Tongue (tissue), 2 donors: ENCODE results near the gene SMAD2. TPM values are rescaled to one million over a fixed set of nuclear protein-coding genes. Genes with fewer than 3 reads are reported as not detected.
"Not testable (repeated sequence)": the region's sequence is repeated elsewhere in the genome, so short reads cannot be mapped to it uniquely, and the experiment has no call there.

Experiments
- DNase-seq: peaks from one replicate; pipeline ENCODE4 v3.0.0-alpha.2; 2015
- total RNA-seq: library from RNA; depleted of rRNA; stranded (reverse); fragments of >200 nt; gene quantifications from one replicate; pipeline ENCODE4 v1.2.3, GENCODE V29; 2014

The SMAD2 gene
- total RNA-seq, 1 donor from 2014 or later = 102 TPM

GRCh38 chr18:47842836-47843235 is 87.6 kb downstream of the SMAD2 start:
- no peak for DNase-seq

DNA sequence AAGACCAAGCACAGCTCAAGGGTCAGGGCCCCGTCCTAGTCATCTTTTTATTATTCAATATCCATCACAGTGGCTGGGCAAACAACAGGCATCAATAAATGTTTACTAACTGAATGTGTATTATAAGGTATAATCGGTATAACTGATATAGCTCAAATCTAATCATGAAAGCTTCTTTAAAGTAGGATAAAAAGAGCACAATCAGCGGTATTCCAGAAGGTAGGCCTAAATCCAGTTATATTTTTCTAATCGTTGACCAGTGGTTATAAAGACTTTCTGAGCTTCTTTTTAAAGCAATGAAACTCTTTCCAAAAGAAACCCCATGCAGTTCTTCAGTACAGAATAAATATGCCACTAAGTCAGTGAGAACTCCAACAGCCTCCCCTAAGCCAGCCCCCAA is 92.1 kb downstream of the SMAD2 start:
- DNase-seq = no peak

- DNase-seq = no peak
These were observed 98.1 kb downstream of the SMAD2 start for GRCh38 chr18:47832348-47832747.

DNA sequence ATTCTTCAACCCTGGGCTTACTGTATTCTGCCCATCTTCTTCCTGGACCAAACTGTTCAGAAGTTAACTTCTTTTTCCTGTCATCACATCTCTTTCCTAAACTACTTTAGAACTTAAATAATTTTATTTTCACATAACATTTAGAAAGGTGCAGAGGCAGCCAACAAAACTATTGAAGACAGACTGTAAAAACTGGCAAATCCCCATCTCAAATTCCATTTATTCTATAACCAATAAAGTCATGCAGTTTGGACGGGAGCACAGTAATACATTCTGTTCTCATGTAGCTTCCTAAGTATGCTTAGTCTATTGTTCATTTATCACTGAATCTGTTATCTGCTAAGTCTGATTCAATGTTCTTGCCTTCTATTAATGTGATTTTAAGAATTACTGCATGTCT is 99.1 kb downstream of the SMAD2 start:
- DNase-seq = no peak

- DNase-seq = no peak
These were observed 99.7 kb downstream of the SMAD2 start for GRCh38 chr18:47830772-47831171.

- no peak for DNase-seq
These were observed 100.6 kb downstream of the SMAD2 start for GRCh38 chr18:47829831-47830230.

GRCh38 chr18:47828031-47828430 is 102.4 kb downstream of the SMAD2 start:
- DNase-seq = not testable (repeated sequence)

GRCh38 chr18:47826157-47827074 is 104.0 kb downstream of the SMAD2 start:
- no peak for DNase-seq

- DNase-seq = peak; percentile 8
These were observed 109.1 kb downstream of the SMAD2 start for GRCh38 chr18:47821314-47821713.

- DNase-seq = no peak
These were observed 112.7 kb downstream of the SMAD2 start for GRCh38 chr18:47817795-47818077.

DNA sequence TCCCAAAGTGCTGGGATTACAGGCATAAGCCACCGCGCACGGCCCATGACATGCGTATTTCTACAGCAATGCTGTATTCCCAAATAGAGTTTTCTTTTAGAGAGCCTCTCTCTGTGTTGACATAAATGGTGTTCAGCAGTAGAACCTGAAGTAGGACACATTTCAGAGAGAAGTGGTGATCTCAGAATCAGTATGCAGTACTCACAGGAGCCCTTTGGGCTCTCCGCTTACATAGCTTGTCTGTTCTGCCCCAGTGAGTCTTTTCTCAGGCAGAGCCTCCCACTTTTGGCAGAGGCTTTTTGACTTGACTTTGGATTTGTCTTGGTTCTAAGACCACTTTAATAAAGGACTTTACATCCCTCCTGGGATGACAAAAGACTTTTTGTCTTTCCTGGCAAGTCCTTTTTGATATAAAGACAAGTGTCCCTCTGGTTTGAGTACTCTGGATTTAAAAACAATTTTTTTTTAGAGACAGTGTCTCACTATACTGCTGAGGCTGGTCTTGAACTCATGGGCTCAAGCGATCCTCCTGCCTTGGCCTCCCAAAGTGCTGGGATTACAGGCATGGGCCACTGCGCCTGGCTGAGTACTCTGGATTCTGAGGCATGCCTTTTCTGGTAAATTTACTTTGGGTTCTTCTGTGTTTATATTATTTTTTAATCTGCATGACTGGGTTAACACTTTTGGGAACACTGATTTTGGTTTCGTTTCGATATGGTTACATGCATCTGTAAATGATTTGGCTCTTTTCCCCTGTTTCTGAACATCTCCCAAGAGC is 113.3 kb downstream of the SMAD2 start:
- DNase-seq = peak; percentile 46

GRCh38 chr18:47815486-47816270 is 114.8 kb downstream of the SMAD2 start:
- DNase-seq = no peak

- peak; percentile 24 for DNase-seq
These were observed 121.0 kb downstream of the SMAD2 start for GRCh38 chr18:47809420-47809819.

GRCh38 chr18:47802802-47803201 is 127.7 kb downstream of the SMAD2 start:
- no peak for DNase-seq

DNA sequence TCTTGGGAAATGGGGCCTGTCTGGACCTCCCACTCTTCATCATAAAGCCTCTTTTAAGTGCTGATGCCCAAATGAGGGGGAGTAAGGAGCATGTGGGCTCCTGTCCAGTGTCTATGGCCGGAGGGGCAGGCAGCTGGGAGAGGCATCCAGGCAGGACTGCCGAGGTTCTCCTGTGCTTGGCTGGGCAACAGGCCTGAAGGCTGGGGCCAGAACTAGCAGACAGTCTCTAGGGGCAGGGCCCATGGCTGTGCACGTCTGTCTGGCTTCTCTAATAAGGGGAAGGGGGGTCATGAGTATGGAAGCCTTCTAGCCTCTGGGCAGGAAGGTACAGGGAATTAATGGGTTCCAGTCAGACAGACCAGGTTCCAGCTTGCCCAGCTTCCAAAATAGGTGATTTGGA is 128.6 kb downstream of the SMAD2 start:
- no peak for DNase-seq

- DNase-seq = no peak
These were observed 129.7 kb downstream of the SMAD2 start for GRCh38 chr18:47800756-47801155.

DNA sequence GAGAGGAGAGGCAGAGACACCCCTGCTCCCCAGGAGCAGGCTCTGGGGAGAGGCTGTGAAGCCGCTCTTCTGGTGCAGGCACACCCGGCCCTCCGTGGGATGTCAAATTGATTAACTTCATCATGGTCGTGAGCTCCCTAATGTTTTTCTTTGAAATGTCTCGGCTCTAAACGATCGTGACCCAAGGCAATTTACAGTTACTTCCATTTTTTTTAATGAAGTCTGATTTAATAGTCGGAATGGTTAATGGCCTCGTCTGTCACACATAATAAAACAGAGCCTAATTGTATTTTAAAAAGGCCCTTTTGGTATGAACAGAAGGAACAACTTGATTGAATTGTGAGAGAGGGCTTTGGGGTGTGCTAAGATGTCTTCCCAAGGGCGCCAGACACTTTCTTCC is 130.2 kb downstream of the SMAD2 start:
- DNase-seq = no peak

DNA sequence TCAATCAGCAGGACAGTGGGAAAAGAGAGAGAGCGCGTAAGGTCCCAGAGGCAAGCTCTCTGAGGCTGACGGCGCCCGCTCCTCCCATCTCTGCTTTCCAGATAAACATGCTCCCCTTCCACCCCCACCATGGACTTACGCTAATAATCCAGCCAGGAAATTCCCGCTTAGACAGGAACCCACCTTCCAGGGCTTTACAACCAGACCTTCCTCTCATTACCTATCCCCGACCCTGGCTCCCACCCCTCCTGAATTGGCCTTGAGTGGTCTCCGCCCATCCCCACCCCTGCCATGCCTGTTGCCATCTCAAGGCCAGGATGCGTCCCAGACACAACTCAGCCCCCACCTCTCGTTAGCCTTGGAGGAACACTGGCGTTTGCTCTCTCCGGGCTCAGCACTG is 131.1 kb downstream of the SMAD2 start:
- DNase-seq = no peak

DNA sequence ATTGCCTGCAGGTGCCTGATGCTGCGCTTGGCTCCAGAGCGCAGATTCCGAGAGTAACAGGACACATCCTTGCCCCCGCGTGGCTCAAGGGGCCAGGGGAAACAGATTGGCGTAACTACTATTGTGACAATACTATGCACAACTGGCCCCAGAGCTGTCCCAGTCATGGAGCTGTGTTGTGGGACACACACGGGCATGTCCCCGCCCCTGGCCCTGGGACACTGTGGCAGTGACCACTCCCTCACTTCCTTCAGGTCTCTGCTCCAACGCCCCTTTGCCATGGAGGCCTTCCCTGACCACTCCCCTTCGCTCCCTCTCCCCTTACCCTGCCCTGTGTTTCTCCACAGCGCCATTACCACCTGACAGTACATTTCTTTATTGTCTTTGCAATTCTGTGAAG is 132.1 kb downstream of the SMAD2 start:
- DNase-seq = no peak

- no peak for DNase-seq
These were observed 133.3 kb downstream of the SMAD2 start for GRCh38 chr18:47797126-47797525.

DNA sequence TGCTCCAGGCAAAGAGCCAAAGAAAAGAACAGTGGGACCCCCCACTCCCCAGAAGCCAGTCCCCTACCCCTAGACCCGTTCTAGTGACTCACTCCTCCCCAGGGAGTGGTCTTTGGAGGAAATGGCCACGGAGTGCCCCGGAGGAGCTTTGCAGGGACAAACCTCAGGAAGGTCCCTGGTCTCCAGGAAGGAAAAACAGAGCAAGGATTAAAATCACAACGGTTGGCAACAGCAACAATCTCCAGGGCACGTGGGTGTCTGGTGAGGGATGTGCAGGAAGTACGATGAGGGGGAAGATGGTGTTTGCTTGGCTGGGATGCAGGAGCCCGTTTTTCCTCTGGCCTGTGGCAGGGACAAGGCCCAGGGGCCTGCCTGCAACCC is 135.0 kb downstream of the SMAD2 start:
- DNase-seq = peak; percentile 9

GRCh38 chr18:47794725-47795433 is 135.6 kb downstream of the SMAD2 start:
- DNase-seq = no peak
